GM18873 (cell line): ENCODE results near the gene MAP3K3.

ENCODE experiments used
- ATAC-seq: cut with Tn5 transposase; IDR thresholded peaks from one replicate; pipeline ENCODE4 v1.9.1; 2021; ENCODE audit warnings: mild to moderate bottlenecking, moderate library complexity, moderate number of reproducible peaks; ENCODE audit not compliant: unreplicated experiment, low FRiP score

Gene MAP3K3

DNA sequence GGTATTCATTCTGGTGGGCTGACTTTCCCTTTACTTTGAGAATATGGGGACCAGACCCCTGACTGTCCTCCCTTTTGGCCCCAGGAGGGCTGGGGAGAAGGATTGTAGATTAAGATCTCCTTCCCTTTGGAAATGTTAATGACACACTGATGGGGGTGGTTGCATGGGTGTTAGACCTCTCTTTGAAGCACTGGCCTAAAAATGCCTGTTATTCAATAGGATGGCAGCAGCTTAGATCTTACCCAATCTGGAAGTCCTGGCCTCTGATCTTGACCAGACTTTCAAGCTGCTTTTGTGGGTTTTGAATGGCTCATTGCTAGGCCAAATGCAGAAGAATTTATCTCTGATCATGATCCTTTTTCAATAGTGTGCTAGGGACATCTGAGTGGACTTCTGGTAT lies 25.7 kb downstream of the MAP3K3 start:
- ATAC-seq: no peak

GRCh38 chr17:63649813-63650212 lies 27.6 kb downstream of the MAP3K3 start:
- no peak for ATAC-seq

DNA sequence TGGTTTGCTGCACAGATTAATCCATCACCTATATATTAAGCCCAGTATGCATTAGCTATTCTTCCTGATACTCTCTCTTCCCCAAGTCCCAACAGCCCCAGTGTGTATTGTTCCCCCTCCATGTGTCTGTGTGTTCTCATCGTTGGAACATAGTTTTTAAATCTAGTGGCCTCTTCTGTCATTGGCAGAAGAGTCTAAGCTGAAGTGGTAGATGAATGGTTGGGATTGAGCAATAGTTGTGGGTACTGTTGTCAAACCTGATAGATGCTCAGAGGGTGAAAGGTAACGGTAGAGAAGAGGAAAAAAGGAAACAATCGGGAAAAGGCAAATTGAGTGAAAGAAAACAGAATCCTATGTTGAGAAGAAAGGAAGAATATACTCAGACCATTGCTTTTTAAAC lies 29.9 kb downstream of the MAP3K3 start:
- ATAC-seq: no peak

DNA sequence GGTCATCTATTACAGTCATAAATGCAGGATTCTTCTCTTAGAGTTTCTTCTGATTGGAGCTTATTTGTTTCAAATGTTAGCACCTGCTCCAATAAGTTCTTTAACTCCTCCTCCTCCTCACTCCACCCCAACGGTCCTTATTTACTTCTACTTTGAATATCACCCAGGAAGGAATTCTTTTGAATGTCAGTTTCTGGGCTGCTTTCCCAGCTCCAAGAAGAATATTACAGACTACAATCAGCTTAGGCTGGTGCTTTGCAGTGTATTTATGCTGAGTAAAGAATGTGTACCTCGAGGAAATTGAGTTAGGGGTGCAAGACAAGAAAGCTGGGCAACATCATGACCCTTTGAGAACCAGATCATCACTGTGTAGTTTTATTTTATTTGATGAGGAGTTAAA lies 30.8 kb downstream of the MAP3K3 start:
- ATAC-seq: no peak

DNA sequence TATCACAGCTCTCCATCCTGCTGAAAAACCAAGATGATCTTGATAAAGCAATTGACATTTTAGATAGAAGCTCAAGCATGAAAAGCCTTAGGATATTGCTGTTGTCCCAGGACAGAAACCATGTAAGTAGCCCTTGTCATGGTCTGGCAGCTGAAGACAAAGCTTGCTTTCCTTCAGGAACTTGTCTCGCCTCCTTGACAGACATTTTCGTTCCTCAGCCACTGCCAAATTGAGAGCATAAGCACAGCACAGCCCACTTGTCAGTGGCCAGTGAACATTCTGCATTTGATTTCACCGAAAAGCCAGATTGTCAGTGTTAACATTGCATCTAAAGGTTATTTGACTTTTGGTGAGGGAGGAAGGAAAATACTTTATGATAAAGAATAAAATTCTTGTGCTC lies 35.6 kb downstream of the MAP3K3 start:
- ATAC-seq: no peak

DNA sequence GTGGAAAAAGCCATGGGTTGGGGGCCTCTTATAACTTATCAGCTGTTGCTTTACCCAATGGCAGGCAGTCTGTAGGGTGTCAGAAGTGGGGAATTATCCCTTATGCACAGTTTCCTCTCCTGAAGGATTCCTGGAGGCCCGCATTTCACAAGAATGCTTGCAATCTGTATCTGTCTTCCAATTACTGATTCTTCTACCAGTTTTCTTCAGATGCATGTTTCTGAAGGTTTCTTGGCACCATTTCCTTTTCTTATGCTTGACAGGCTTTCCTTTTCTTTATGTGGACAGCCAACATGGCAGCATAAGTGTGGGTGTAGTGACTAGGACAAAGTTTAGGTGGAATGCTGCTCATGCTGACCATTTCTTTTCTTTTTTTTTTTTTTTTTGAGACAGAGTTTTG lies 36.1 kb downstream of the MAP3K3 start:
- no peak for ATAC-seq

- no peak for ATAC-seq
Observed at GRCh38 chr17:63659850-63660249, 37.6 kb downstream of the MAP3K3 start.

DNA sequence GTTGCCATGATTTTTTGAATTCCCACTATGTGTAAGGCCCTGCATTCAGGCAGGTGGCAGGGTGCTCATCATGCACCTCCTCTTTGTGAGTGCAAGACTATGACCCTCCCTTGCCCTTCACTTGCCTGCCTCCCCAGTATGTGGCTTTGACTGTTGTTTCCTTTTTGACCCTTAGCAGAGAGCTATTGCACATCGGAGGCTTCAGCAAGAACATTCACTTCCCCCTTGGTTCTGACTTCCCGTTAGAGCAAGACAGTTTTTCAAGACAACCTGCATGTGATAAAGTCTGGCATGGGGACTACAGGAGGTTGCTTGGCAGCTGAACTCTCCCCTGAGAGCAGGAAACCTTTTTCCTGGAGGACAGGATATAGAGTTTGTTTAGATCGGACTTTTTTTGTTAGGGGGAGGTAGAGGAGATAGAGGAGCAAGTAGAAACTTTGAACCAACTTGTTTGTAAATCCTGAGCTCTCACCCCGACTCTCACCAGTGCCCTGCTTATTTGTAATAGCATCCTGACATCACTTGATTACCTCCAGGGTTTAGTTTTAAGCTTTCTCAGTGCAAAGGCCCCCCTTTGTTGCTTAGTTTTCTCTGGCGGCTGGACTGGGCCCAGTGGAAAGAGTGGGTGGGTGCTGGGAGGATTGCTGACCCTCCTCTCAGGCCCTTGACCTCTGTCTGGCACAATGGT lies 43.5 kb downstream of the MAP3K3 start:
- ATAC-seq: no peak

GRCh38 chr17:63672856-63673255 lies 50.6 kb downstream of the MAP3K3 start:
- ATAC-seq: no peak

DNA sequence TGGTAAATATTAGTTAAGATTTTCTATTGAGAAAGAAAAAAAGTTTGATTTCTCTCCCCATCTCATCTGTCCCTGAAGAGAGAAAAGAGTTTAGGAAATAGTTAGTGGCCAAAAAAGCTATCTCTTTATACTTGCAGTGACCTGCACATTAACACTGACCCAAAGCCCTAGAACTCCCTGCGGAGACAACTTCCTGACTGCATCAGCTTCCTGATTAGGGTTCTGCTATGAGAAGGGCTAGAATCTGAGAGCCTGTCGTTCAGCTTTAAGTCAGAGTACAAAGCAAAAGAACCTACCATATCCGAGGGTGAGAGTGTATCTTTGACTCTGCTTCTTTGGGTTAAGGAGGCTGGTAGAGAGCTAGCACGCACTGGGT lies 53.0 kb downstream of the MAP3K3 start:
- no peak for ATAC-seq

GRCh38 chr17:63675607-63676546 lies 53.7 kb downstream of the MAP3K3 start:
- no peak for ATAC-seq

DNA sequence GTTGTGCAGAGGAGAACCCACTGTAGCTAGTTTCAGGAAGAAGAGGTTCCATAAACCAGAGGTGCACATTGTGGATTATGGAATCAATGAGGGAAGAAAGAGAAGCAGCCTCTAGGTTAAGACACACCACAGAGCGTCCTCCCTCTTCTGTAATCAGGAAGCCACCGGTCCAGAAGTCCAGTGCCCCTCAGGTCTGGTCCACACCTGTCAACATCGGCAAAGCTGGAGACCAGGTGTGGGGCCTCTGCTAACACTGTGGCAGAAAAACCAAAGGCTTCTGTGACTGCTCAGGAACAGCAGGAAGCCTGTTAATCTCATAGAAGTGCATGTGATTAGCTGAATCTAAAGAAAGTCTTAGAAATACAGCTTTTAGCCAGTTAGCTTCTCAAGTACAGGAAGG lies 54.4 kb downstream of the MAP3K3 start:
- ATAC-seq: no peak

DNA sequence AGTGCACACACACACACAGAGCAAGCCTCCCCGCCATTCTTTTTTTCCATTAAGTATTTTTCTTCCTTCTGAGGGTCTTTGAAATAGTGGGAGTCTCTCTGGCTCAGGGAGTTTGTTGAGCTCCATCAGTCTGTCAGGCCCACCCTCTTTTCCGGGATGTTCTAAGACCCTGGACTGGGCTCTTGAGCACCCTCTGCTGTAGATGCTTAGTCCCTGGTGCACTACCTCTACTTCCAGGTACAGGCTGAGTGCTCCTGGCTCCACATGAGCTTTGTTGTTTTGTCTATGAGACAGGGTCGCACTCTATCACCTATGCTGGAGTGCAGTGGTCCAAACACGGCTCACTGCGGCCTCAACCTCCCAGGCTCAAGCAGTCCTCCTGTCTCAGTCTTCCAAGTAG lies 57.0 kb downstream of the MAP3K3 start:
- no peak for ATAC-seq

- no peak for ATAC-seq
Observed at GRCh38 chr17:63680700-63681099, 58.5 kb downstream of the MAP3K3 start.

GRCh38 chr17:63681530-63681929 lies 59.3 kb downstream of the MAP3K3 start:
- ATAC-seq: no peak

DNA sequence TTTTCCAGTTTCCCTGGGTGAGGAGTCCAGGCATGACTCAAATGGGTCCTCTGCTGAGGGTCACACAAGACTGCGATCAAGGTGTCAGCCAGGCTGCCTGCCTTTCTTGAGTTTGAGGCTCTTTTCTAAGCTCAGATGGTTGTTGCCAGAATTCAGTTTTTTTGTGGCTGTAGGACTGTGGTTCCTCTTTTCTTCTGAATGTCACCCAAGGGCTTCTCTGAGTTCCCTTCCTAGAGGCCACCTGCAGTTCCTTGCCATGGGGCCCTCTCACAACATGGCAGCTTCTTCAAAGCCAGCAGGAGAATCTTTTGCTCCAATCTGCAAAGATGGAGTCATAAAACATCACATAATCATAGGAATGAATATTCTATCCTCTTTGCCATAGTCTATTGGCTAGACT lies 60.2 kb downstream of the MAP3K3 start:
- ATAC-seq: no peak

GRCh38 chr17:63682981-63683380 lies 60.8 kb downstream of the MAP3K3 start:
- no peak for ATAC-seq

- ATAC-seq: no peak
Observed at GRCh38 chr17:63685041-63685440, 62.8 kb downstream of the MAP3K3 start.

GRCh38 chr17:63685578-63685977 lies 63.4 kb downstream of the MAP3K3 start:
- ATAC-seq: no peak

DNA sequence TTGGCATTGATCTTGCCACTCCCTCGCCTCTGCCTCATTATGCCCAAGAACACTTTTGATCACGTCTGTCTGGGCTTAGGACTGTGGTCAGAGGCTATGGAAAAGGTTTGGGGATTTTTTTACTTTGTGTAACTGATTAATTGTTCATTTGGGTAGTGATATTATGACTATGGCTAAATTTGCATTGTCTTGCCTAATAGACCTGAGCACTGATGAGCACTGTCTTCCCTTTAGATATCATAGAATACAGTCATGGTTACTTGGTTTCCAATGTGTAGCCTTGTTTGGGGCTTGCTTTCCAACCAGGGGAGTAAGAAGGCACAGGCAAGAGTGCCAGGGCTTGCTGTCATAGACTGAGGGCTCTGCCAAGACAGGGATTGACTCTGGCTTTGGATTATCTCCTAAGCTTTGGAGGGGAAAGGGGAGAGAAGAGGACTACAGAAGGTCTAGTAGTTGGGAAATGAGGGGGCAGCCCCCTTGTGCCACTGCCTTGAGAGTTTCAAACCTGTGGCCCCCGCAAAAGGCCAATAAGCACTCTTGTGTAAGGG lies 64.0 kb downstream of the MAP3K3 start:
- ATAC-seq: no peak

- no peak for ATAC-seq
Observed at GRCh38 chr17:63688396-63689020, 66.3 kb downstream of the MAP3K3 start.
